ENCODE data around the gene P4HA2. TPM values are rescaled to one million over a fixed set of nuclear protein-coding genes. Genes with fewer than 3 reads are reported as not detected.

Gene P4HA2
- total and polyA plus RNA-seq, 2 of the 13 experiments (the other 11 are each of a cell fraction or from before 2014, with no cell fraction given), result 37.7 to 126 TPM

DNA sequence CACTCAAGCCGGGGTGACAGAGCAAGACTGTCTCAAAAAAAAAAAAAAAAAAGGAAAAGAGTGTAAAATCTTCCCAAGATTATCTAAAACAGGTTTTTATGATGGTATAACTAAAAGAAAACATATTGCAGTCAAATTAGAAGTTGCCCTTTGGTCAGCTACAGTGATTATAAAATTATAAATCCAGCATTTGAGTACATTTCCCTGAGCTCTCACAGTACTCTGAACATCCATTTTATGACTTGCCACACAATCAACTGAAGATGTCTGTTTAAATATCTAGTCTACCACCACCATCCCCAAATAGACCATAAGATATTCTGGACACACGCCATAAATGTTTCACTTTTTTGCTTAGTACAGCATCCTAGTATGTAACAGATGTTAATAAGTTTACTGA lies 77.1 kb downstream of the P4HA2 start:
- Histone ChIP-seq H3K4me1 (ENCODE audit: insufficient read depth, low read length) (no peaks in the 10 kb centered on the region), H3K4me2 (ENCODE audit: low read depth, low read length) (no peak overlapping the region), H3K79me2 (ENCODE audit: insufficient read depth, low read length) (no peaks in the 10 kb centered on the region), H3K9me3 (ENCODE audit: low read length) (no peaks in the 10 kb centered on the region), H3K27me3 (ENCODE audit: control insufficient read depth in 1 of 2, insufficient read depth in 2 of 2, low read length in 2 of 2) (no peaks in the 10 kb centered on the region; a peak in 1 of 5 replicates), H3K9ac (ENCODE audit: insufficient read depth, low read depth, low read length) (no peak overlapping the region), H4K20me1 (ENCODE audit: insufficient read depth, low read length) (no peaks in the 10 kb centered on the region), H3K4me3 (replicated peaks in 1 of 3; ENCODE audit: insufficient read depth in 1 of 3, low read depth in 2 of 3, low read length in 3 of 3) (no peak overlapping the region), H2AFZ (ENCODE audit: low read length) (no peak overlapping the region), H3K36me3 (replicated peaks in 1 of 2; ENCODE audit: control insufficient read depth in 1 of 2, insufficient read depth in 2 of 2, low read length in 2 of 2) (no peaks in the 10 kb centered on the region), H3K27ac (ENCODE audit: extremely low read length, insufficient read depth, low read length) (no peak overlapping the region)
- ATAC-seq (no peak), DNase-seq (ENCODE audit: low spot score) (no peak), FAIRE-seq (no peak)
- POLR2A ChIA-PET, result no interaction called here
- no TSS peak for BruUV-seq (replicated peaks)
- intact Hi-C loops (cut with micrococcal nuclease; ENCODE audit: unreplicated experiment), result no loop called here
- in situ Hi-C loops (cut with HindIII; ENCODE audit: extremely low pct_ligation_motif_present, low pct_unique_long_range_greater_than_20kb), result no loop called here
- 22% methylated on average over 2 of the region's 2 CpGs for WGBS (ENCODE audit: low lambda C conversion rate)
- CTCF ChIA-PET (ENCODE audit: low intra/inter-chr PET ratio, low total read pairs), result no interaction called here
- TF ChIP-seq, protein P1, sequence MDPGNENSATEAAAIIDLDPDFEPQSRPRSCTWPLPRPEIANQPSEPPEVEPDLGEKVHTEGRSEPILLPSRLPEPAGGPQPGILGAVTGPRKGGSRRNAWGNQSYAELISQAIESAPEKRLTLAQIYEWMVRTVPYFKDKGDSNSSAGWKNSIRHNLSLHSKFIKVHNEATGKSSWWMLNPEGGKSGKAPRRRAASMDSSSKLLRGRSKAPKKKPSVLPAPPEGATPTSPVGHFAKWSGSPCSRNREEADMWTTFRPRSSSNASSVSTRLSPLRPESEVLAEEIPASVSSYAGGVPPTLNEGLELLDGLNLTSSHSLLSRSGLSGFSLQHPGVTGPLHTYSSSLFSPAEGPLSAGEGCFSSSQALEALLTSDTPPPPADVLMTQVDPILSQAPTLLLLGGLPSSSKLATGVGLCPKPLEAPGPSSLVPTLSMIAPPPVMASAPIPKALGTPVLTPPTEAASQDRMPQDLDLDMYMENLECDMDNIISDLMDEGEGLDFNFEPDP (CRISPR knock-in tag; conservative IDR thresholded peaks at IDR 0.05), result no peak
- TF ChIP-seq ZNF781 (CRISPR knock-in tag; IDR thresholded peaks at IDR 0.05; ENCODE audit: borderline replicate concordance, not compliant biosample characterization) (no peak), JARID2 (CRISPR knock-in tag; IDR thresholded peaks at IDR 0.05; ENCODE audit: insufficient replicate concordance) (no peak), ZNF713 (CRISPR knock-in tag; IDR thresholded peaks at IDR 0.05) (no peak), TAF15 (IDR thresholded peaks at IDR 0.05; ENCODE audit: low read depth, low read length, poor library complexity, severe bottlenecking) (no peak), AKAP8 (CRISPR knock-in tag; IDR thresholded peaks at IDR 0.05) (no peak), NR2C2 (CRISPR knock-in tag; IDR thresholded peaks at IDR 0.05; ENCODE audit: borderline replicate concordance) (no peak), SYNCRIP (IDR thresholded peaks at IDR 0.05; ENCODE audit: insufficient read depth, low read depth, low read length) (no peak)
- TF ChIP-seq, protein P2, sequence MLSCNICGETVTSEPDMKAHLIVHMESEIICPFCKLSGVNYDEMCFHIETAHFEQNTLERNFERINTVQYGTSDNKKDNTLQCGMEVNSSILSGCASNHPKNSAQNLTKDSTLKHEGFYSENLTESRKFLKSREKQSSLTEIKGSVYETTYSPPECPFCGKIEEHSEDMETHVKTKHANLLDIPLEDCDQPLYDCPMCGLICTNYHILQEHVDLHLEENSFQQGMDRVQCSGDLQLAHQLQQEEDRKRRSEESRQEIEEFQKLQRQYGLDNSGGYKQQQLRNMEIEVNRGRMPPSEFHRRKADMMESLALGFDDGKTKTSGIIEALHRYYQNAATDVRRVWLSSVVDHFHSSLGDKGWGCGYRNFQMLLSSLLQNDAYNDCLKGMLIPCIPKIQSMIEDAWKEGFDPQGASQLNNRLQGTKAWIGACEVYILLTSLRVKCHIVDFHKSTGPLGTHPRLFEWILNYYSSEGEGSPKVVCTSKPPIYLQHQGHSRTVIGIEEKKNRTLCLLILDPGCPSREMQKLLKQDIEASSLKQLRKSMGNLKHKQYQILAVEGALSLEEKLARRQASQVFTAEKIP (CRISPR knock-in tag; IDR thresholded peaks at IDR 0.05; ENCODE audit: borderline replicate concordance), result no peak
- TF ChIP-seq, protein P3, sequence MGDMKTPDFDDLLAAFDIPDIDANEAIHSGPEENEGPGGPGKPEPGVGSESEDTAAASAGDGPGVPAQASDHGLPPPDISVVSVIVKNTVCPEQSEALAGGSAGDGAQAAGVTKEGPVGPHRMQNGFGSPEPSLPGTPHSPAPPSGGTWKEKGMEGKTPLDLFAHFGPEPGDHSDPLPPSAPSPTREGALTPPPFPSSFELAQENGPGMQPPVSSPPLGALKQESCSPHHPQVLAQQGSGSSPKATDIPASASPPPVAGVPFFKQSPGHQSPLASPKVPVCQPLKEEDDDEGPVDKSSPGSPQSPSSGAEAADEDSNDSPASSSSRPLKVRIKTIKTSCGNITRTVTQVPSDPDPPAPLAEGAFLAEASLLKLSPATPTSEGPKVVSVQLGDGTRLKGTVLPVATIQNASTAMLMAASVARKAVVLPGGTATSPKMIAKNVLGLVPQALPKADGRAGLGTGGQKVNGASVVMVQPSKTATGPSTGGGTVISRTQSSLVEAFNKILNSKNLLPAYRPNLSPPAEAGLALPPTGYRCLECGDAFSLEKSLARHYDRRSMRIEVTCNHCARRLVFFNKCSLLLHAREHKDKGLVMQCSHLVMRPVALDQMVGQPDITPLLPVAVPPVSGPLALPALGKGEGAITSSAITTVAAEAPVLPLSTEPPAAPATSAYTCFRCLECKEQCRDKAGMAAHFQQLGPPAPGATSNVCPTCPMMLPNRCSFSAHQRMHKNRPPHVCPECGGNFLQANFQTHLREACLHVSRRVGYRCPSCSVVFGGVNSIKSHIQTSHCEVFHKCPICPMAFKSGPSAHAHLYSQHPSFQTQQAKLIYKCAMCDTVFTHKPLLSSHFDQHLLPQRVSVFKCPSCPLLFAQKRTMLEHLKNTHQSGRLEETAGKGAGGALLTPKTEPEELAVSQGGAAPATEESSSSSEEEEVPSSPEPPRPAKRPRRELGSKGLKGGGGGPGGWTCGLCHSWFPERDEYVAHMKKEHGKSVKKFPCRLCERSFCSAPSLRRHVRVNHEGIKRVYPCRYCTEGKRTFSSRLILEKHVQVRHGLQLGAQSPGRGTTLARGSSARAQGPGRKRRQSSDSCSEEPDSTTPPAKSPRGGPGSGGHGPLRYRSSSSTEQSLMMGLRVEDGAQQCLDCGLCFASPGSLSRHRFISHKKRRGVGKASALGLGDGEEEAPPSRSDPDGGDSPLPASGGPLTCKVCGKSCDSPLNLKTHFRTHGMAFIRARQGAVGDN (CRISPR knock-in tag; IDR thresholded peaks at IDR 0.05), result no peak
- TF ChIP-seq, protein P4, sequence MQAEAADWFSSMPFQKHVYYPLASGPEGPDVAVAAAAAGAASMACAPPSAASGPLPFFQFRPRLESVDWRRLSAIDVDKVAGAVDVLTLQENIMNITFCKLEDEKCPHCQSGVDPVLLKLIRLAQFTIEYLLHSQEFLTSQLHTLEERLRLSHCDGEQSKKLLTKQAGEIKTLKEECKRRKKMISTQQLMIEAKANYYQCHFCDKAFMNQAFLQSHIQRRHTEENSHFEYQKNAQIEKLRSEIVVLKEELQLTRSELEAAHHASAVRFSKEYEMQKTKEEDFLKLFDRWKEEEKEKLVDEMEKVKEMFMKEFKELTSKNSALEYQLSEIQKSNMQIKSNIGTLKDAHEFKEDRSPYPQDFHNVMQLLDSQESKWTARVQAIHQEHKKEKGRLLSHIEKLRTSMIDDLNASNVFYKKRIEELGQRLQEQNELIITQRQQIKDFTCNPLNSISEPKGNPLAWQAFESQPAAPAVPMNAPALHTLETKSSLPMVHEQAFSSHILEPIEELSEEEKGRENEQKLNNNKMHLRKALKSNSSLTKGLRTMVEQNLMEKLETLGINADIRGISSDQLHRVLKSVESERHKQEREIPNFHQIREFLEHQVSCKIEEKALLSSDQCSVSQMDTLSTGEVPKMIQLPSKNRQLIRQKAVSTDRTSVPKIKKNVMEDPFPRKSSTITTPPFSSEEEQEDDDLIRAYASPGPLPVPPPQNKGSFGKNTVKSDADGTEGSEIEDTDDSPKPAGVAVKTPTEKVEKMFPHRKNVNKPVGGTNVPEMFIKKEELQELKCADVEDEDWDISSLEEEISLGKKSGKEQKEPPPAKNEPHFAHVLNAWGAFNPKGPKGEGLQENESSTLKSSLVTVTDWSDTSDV (CRISPR knock-in tag; IDR thresholded peaks at IDR 0.05), result no peak
